ENCODE results near the gene EIF4E1B.

EIF4E1B gene

DNA sequence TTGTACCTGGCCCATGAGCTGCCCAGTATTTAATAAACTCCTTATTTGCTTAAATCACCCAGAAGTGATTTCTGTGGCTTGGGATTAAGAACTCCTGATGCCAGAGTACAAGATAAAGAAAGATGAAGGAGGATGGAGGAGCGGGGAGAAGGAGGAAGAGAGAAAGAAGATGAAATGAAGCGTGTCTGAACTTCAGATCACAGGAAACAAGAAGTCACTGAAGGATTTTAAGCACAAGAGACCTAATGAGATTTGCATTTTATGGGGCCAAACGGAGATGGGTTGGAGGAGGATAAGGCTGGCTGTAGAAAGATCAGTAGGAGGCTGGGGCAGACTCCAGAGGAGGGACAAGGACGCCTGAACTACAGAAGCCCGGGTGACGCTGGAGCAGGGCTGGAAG lies 3.1 kb downstream of the EIF4E1B start:
- TF ChIP-seq FOXM1 (IDR thresholded peaks at IDR 0.05; ENCODE audit: borderline replicate concordance) = no peak
- TF ChIP-seq SUZ12 (IDR thresholded peaks at IDR 0.05) = no peak
- no peak for TF ChIP-seq TARDBP (IDR thresholded peaks at IDR 0.05)
- TF ChIP-seq, protein P1, sequence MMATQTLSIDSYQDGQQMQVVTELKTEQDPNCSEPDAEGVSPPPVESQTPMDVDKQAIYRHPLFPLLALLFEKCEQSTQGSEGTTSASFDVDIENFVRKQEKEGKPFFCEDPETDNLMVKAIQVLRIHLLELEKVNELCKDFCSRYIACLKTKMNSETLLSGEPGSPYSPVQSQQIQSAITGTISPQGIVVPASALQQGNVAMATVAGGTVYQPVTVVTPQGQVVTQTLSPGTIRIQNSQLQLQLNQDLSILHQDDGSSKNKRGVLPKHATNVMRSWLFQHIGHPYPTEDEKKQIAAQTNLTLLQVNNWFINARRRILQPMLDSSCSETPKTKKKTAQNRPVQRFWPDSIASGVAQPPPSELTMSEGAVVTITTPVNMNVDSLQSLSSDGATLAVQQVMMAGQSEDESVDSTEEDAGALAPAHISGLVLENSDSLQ (IDR thresholded peaks at IDR 0.05) = no peak
- no peak for TF ChIP-seq FOXA1 (IDR thresholded peaks at IDR 0.05)
- no peak for TF ChIP-seq ZNF384 (IDR thresholded peaks at IDR 0.05)
- no peak for TF ChIP-seq ARNT (IDR thresholded peaks at IDR 0.05)
- TF ChIP-seq ELF4 (IDR thresholded peaks at IDR 0.05) = no peak
- TF ChIP-seq CTBP1 (IDR thresholded peaks at IDR 0.05; ENCODE audit: borderline replicate concordance) = no peak
- no peak for TF ChIP-seq SP1 (IDR thresholded peaks at IDR 0.05)
- no peak for TF ChIP-seq HDGF (IDR thresholded peaks at IDR 0.05; ENCODE audit: borderline replicate concordance)
- TF ChIP-seq FOXK2 (IDR thresholded peaks at IDR 0.05) = no peak
- ChIA-PET POLR2A (interaction anchor here (1.4 kb wide), 1 partner anchor 13 kb away, joined by 7 read pairs; the partner anchor contains the start of gene TSPAN17), CTCF (no interaction called here)
- no peak for DNase-seq (ENCODE audit: extremely low spot score)

- ChIA-PET CTCF (no interaction called here), POLR2A (interaction anchor here (1.8 kb wide), 1 partner anchor 11 kb away, joined by 9 read pairs; the partner anchor contains the start of gene TSPAN17)
- no peak for DNase-seq (ENCODE audit: extremely low spot score)
- no peak for TF ChIP-seq ARNT (IDR thresholded peaks at IDR 0.05)
Measured at GRCh38 chr5:176636426-176636825, 6.0 kb downstream of the EIF4E1B start.

DNA sequence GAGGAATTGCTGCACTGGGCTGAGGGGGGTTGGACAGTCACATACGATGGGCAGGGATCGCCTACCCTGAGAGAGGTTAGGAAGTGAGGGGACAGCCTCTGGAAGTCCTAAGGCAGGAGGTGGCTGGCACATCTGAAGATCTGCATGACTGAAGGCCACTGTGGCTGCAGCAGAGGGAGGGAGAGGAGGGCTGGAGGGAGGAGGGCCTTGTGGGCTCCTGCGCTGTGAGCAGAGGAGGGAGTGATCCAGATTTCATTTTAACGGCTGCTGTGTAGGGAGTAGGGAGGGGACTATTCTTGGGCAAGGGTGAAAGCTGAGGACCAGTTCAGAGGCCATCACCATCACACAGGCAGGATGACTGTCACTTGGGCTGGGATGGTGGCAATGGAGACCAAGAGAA lies 7.1 kb downstream of the EIF4E1B start:
- CTCF ChIA-PET = no interaction called here
- TF ChIP-seq NFRKB (IDR thresholded peaks at IDR 0.05) (no peak), TARDBP (IDR thresholded peaks at IDR 0.05) (no peak), ELF4 (IDR thresholded peaks at IDR 0.05) (no peak), SP1 (IDR thresholded peaks at IDR 0.05) (no peak), FOXM1 (IDR thresholded peaks at IDR 0.05; ENCODE audit: borderline replicate concordance) (no peak), HDGF (IDR thresholded peaks at IDR 0.05; ENCODE audit: borderline replicate concordance) (no peak), FOXK2 (IDR thresholded peaks at IDR 0.05) (no peak), SUZ12 (IDR thresholded peaks at IDR 0.05) (no peak), BHLHE40 (IDR thresholded peaks at IDR 0.05; ENCODE audit: borderline replicate concordance) (no peak), CTBP1 (IDR thresholded peaks at IDR 0.05; ENCODE audit: borderline replicate concordance) (no peak), FOXA1 (IDR thresholded peaks at IDR 0.05) (no peak), LEF1 (IDR thresholded peaks at IDR 0.05; ENCODE audit: borderline replicate concordance) (no peak), L3MBTL2 (conservative IDR thresholded peaks at IDR 0.05) (no peak)
- POLR2A ChIA-PET = no interaction called here
- no peak for DNase-seq (ENCODE audit: extremely low spot score)

DNA sequence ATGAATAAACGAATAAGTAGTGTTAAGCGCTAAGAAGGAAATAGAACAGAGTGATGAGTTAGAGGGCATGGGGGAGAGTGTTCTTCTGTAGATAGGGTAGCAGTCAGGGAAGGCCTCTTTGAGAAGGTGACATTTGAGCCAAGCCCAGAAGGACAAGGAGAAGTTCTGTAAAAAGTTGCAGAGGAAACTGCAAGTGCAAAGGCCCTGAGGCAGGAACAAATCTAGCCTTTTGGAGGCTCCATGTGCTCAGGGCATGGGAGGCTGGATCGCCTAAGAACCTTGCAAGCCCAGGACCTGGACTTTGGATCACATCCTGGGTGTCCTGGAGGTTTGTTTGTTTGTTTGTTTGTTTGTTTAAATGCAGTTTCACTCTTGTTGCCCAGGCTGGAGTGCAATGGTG lies 8.0 kb downstream of the EIF4E1B start:
- DNase-seq (ENCODE audit: extremely low spot score) = no peak
- POLR2A ChIA-PET = no interaction called here
- no peak for TF ChIP-seq FOXM1 (IDR thresholded peaks at IDR 0.05; ENCODE audit: borderline replicate concordance)
- TF ChIP-seq HDGF (IDR thresholded peaks at IDR 0.05; ENCODE audit: borderline replicate concordance) = no peak
- TF ChIP-seq SP1 (IDR thresholded peaks at IDR 0.05) = no peak
- TF ChIP-seq ZNF384 (IDR thresholded peaks at IDR 0.05) = no peak
- TF ChIP-seq FOXK2 (IDR thresholded peaks at IDR 0.05) = no peak
- TF ChIP-seq ARNT (IDR thresholded peaks at IDR 0.05) = no peak
- TF ChIP-seq L3MBTL2 (conservative IDR thresholded peaks at IDR 0.05) = no peak
- no peak for TF ChIP-seq NFRKB (IDR thresholded peaks at IDR 0.05)
- TF ChIP-seq CTBP1 (IDR thresholded peaks at IDR 0.05; ENCODE audit: borderline replicate concordance) = no peak
- no peak for TF ChIP-seq SUZ12 (IDR thresholded peaks at IDR 0.05)
- no peak for TF ChIP-seq TARDBP (IDR thresholded peaks at IDR 0.05)
- no peak for TF ChIP-seq BHLHE40 (IDR thresholded peaks at IDR 0.05; ENCODE audit: borderline replicate concordance)
- TF ChIP-seq, protein P1 (IDR thresholded peaks at IDR 0.05) = no peak
- no peak for TF ChIP-seq ELF4 (IDR thresholded peaks at IDR 0.05)
- no peak for TF ChIP-seq FOXA1 (IDR thresholded peaks at IDR 0.05)
- CTCF ChIA-PET = no interaction called here

DNA sequence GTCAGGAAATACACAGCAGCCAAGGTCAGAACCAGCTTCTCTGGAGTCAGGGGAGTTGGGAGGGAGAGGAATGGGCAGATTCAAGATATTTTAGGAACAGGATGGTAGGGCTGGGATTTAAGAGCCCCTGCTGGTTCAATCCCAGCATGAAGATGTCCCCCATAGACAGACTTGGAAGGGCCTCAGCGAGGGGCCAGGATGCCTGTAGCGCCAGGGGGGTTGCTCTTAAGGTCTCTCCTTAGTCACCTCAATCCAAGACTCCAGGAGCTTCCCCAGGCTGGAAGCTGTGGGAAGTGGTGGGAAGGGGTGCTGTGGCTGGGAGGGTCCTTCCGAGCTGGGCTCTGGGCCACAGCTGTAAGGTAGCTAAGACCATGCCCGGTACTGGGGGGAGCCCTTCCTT lies 8.7 kb downstream of the EIF4E1B start:
- ChIA-PET POLR2A (no interaction called here), CTCF (interaction anchor here (1.2 kb wide), 1 partner anchor 9 kb away, joined by 3 read pairs; the partner anchor contains the start of genes EIF4E1B and SNCB)
- DNase-seq (ENCODE audit: extremely low spot score) = no peak
- TF ChIP-seq, protein P1 (IDR thresholded peaks at IDR 0.05) = no peak
- TF ChIP-seq FOXA1 (IDR thresholded peaks at IDR 0.05) (no peak), ARNT (IDR thresholded peaks at IDR 0.05) (no peak), ZNF384 (IDR thresholded peaks at IDR 0.05) (no peak), SP1 (IDR thresholded peaks at IDR 0.05) (no peak), FOXK2 (IDR thresholded peaks at IDR 0.05) (no peak)

GRCh38 chr5:176639981-176640380 lies 9.5 kb downstream of the EIF4E1B start:
- no peak for TF ChIP-seq SUZ12 (IDR thresholded peaks at IDR 0.05)
- no peak for TF ChIP-seq FOXA1 (IDR thresholded peaks at IDR 0.05)
- no peak for TF ChIP-seq L3MBTL2 (conservative IDR thresholded peaks at IDR 0.05)
- no peak for TF ChIP-seq ARNT (IDR thresholded peaks at IDR 0.05)
- no peak for TF ChIP-seq LEF1 (IDR thresholded peaks at IDR 0.05; ENCODE audit: borderline replicate concordance)
- TF ChIP-seq NFRKB (IDR thresholded peaks at IDR 0.05) = no peak
- TF ChIP-seq SP1 (IDR thresholded peaks at IDR 0.05) = no peak
- no peak for TF ChIP-seq BHLHE40 (IDR thresholded peaks at IDR 0.05; ENCODE audit: borderline replicate concordance)
- no peak for TF ChIP-seq FOXK2 (IDR thresholded peaks at IDR 0.05)
- no peak for TF ChIP-seq ZNF384 (IDR thresholded peaks at IDR 0.05)
- TF ChIP-seq CTBP1 (IDR thresholded peaks at IDR 0.05; ENCODE audit: borderline replicate concordance) = no peak
- TF ChIP-seq, protein P1 (IDR thresholded peaks at IDR 0.05) = no peak
- TF ChIP-seq HDGF (IDR thresholded peaks at IDR 0.05; ENCODE audit: borderline replicate concordance) = no peak
- no peak for TF ChIP-seq TARDBP (IDR thresholded peaks at IDR 0.05)
- TF ChIP-seq FOXM1 (IDR thresholded peaks at IDR 0.05; ENCODE audit: borderline replicate concordance) = no peak
- no peak for TF ChIP-seq ELF4 (IDR thresholded peaks at IDR 0.05)
- POLR2A ChIA-PET = interaction anchor here (1.1 to 1.5 kb wide), 2 partner anchors 10 to 31 kb away, joined by 3 read pairs; partner anchors contain the start of genes EIF4E1B and SNCB
- DNase-seq (ENCODE audit: extremely low spot score) = no peak
- CTCF ChIA-PET = interaction anchor here (1.2 kb wide), 1 partner anchor 10 kb away, joined by 3 read pairs; the partner anchor contains the start of genes EIF4E1B and SNCB

Measured in HEK293T (cell line).